ENCODE results near the gene TAGAP. TPM values are rescaled to one million over a fixed set of nuclear protein-coding genes. Genes with fewer than 3 reads are reported as not detected.

TAGAP gene
- total and polyA plus RNA-seq, 2 donors (not counting 1 experiment from before 2014, with no cell fraction given) = 167 to 242 TPM

DNA sequence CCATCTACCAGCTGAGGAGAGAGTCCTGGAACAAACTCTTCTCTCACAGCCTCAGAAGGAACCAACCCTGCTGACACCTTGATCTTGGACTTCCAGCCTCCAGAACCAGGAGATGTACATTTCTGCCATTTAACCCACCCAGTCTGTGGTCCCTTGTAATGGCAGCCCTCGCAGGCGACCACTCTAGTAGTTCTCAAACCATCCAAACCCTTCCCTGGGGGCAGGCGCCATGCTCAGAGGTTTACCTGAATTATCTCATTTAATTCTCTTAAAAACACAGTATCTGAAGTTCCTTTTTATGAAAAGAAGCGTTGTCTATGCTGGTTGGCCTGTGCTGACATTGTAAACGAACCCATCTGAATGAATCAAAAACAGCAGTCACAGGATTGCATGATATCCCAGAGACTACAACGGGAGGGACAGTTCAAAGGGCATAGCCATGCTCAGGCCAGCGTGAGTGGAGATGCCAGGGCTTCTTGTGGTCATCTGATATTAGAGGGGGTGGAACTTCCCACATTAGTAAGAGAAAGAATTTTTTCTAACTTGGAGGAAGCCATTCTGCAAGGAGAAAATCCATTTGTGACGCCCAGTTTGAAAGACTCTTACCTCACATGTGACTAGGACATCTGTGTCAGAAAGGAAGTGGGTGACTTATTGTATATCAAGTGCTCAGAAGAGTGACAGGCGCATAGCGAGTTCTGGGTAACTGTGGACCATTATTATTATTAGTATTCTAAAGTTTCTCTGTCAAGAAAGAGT, 17.2 kb upstream of the TAGAP start:
- Histone ChIP-seq H3K9ac (ENCODE audit: low read length) (peak overlapping the region; percentile 48), H4K20me1 (ENCODE audit: control insufficient read depth, insufficient read depth, low read length, poor library complexity, severe bottlenecking) (no peaks in the 10 kb centered on the region), H3K27ac (ENCODE audit: low read length in 2 of 2) (peak overlapping the region; percentile 93 to 96), H3K4me2 (replicated peaks; ENCODE audit: low read depth, low read length, poor library complexity, severe bottlenecking) (peak overlapping the region; percentile 61), H3K79me2 (ENCODE audit: control insufficient read depth, insufficient read depth, low read length) (no peaks in the 10 kb centered on the region), H3K4me1 (ENCODE audit: control insufficient read depth in 2 of 2, insufficient read depth in 2 of 2, low read length in 2 of 2) (peaks cover 53 to 54% of the 10 kb centered on the region in 2 donors), H3K9me3 (ENCODE audit: control extremely low read depth in 1 of 3, control insufficient read depth in 2 of 3, insufficient read depth in 1 of 3, low read length in 2 of 3) (peaks cover 0 to 4% (median 0%) of the 10 kb centered on the region in 3 donors), H3K4me3 (ENCODE audit: control extremely low read depth in 1 of 5, extremely low read depth in 1 of 5, insufficient read depth in 1 of 5, low read depth in 2 of 5, low read length in 4 of 5) (peak overlapping the region in 3 of 5 experiments; percentile 7 to 10 (median 7)), H3K27me3 (replicated peaks in 1 of 4; ENCODE audit: control extremely low read depth in 1 of 4, control insufficient read depth in 3 of 4, insufficient read depth in 4 of 4, low read length in 3 of 4) (no peaks in the 10 kb centered on the region), H2AFZ (ENCODE audit: insufficient read depth, low read depth, low read length, poor library complexity, severe bottlenecking) (peak overlapping the region; percentile 7), H3K36me3 (replicated peaks in 1 of 2; ENCODE audit: control extremely low read depth in 1 of 2, control insufficient read depth in 1 of 2, extremely low read depth in 1 of 2, insufficient read depth in 2 of 2, low read length in 1 of 2) (no peaks in the 10 kb centered on the region)
- ChIA-PET CTCF (interaction anchor here (1.2 to 5.7 kb wide), 10 partner anchors 15 to 55 kb away, joined by 3 to 71 read pairs (median 9); partner anchors contain the start of gene TAGAP), POLR2A (interaction anchor here (0.8 to 4.2 kb wide), 13 partner anchors 9 to 66 kb away, joined by 3 to 25 read pairs (median 4); partner anchors contain the start of gene TAGAP)
- WGBS (ENCODE audit: insufficient coverage) = 72% methylated on average over 5 of the region's 10 CpGs
- ATAC-seq (ENCODE audit: low read depth) (peak; percentile 66), DNase-seq (peak; percentile 81)
- peak overlapping the region; percentile 98 for H3K27ac Mint-ChIP-seq
- TF ChIP-seq, protein P1, sequence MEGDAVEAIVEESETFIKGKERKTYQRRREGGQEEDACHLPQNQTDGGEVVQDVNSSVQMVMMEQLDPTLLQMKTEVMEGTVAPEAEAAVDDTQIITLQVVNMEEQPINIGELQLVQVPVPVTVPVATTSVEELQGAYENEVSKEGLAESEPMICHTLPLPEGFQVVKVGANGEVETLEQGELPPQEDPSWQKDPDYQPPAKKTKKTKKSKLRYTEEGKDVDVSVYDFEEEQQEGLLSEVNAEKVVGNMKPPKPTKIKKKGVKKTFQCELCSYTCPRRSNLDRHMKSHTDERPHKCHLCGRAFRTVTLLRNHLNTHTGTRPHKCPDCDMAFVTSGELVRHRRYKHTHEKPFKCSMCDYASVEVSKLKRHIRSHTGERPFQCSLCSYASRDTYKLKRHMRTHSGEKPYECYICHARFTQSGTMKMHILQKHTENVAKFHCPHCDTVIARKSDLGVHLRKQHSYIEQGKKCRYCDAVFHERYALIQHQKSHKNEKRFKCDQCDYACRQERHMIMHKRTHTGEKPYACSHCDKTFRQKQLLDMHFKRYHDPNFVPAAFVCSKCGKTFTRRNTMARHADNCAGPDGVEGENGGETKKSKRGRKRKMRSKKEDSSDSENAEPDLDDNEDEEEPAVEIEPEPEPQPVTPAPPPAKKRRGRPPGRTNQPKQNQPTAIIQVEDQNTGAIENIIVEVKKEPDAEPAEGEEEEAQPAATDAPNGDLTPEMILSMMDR (IDR thresholded peaks at IDR 0.05) = no peak
- TF ChIP-seq EZH2 (IDR thresholded peaks at IDR 0.05; ENCODE audit: borderline replicate concordance, insufficient read depth, low read depth, low read length, poor library complexity, severe bottlenecking) = no peak
- no peaks in the 10 kb centered on the region for H3K27me3 Mint-ChIP-seq
- H3K4me1 Mint-ChIP-seq = peaks cover 65% of the 10 kb centered on the region
- no peaks in the 10 kb centered on the region for H3K9me3 Mint-ChIP-seq (ENCODE audit: insufficient read depth)
- H3K4me3 Mint-ChIP-seq = peak overlapping the region; percentile 72
- intact Hi-C loops (cut with micrococcal nuclease) = loop anchor here (1.0 kb wide), 5 partner anchors 9 to 36 kb away; no protein-coding TSS in a partner anchor

DNA sequence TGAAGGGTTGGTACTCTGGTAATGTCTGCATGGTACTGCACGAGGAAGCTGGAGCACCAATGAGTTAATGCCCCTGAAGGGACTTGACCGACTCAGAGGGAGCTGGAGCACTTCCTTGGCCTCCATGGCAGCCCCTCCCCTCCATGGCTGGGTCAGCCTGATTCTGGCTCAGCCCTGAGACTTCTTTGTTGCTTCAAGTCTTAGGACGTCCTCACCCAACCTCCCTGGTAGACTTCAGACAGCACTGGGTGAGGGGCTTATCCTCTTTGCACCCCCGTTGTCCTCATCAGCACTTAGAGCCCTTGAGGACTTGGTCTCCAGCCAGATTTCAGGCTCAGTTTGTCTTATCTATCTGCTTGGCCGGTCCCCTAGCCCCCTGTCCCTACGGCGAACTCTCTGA, 16.4 kb upstream of the TAGAP start:
- Histone ChIP-seq H3K4me1 (ENCODE audit: control insufficient read depth in 2 of 2, insufficient read depth in 2 of 2, low read length in 2 of 2) (peaks cover 62% of the 10 kb centered on the region in 2 donors), H3K4me3 (ENCODE audit: control extremely low read depth in 1 of 5, extremely low read depth in 1 of 5, insufficient read depth in 1 of 5, low read depth in 2 of 5, low read length in 4 of 5) (no peak overlapping the region), H3K27ac (ENCODE audit: low read length in 2 of 2) (peak overlapping the region; percentile 93 to 96), H3K79me2 (ENCODE audit: control insufficient read depth, insufficient read depth, low read length) (no peaks in the 10 kb centered on the region), H3K9ac (ENCODE audit: low read length) (no peak overlapping the region), H2AFZ (ENCODE audit: insufficient read depth, low read depth, low read length, poor library complexity, severe bottlenecking) (no peak overlapping the region), H3K27me3 (replicated peaks in 1 of 4; ENCODE audit: control extremely low read depth in 1 of 4, control insufficient read depth in 3 of 4, insufficient read depth in 4 of 4, low read length in 3 of 4) (no peaks in the 10 kb centered on the region), H3K9me3 (ENCODE audit: control extremely low read depth in 1 of 3, control insufficient read depth in 2 of 3, insufficient read depth in 1 of 3, low read length in 2 of 3) (peaks cover 0 to 4% (median 0%) of the 10 kb centered on the region in 3 donors), H4K20me1 (ENCODE audit: control insufficient read depth, insufficient read depth, low read length, poor library complexity, severe bottlenecking) (no peaks in the 10 kb centered on the region), H3K4me2 (replicated peaks; ENCODE audit: low read depth, low read length, poor library complexity, severe bottlenecking) (peak overlapping the region; percentile 61), H3K36me3 (replicated peaks in 1 of 2; ENCODE audit: control extremely low read depth in 1 of 2, control insufficient read depth in 1 of 2, extremely low read depth in 1 of 2, insufficient read depth in 2 of 2, low read length in 1 of 2) (no peaks in the 10 kb centered on the region)
- Mint-ChIP-seq H3K9me3 (ENCODE audit: insufficient read depth) (no peaks in the 10 kb centered on the region), H3K27me3 (no peaks in the 10 kb centered on the region), H3K4me1 (peaks cover 74% of the 10 kb centered on the region), H3K4me3 (no peak overlapping the region), H3K27ac (peak overlapping the region; percentile 98)
- intact Hi-C loops (cut with micrococcal nuclease) = no loop called here
- TF ChIP-seq EZH2 (IDR thresholded peaks at IDR 0.05; ENCODE audit: borderline replicate concordance, insufficient read depth, low read depth, low read length, poor library complexity, severe bottlenecking) = no peak
- TF ChIP-seq, protein P1 (IDR thresholded peaks at IDR 0.05) = no peak
- ATAC-seq (ENCODE audit: low read depth) (no peak), DNase-seq (no peak)
- CTCF ChIA-PET = interaction anchor here (1.2 to 5.7 kb wide), 2 partner anchors 38 to 44 kb away, joined by 3 to 60 read pairs; no protein-coding TSS in a partner anchor
- WGBS (ENCODE audit: insufficient coverage) = 97% methylated on average over 7 of the region's 7 CpGs
- POLR2A ChIA-PET = interaction anchor here (1.3 kb wide), 1 partner anchor 33 kb away, joined by 3 read pairs; no protein-coding TSS in a partner anchor
